ENCODE data around the gene ZBTB48. TPM values are rescaled to one million over a fixed set of nuclear protein-coding genes. Genes with fewer than 3 reads are reported as not detected.

The ZBTB48 gene
- total and polyA plus RNA-seq, 2 donors from 2014 or later = 27.1 to 45.5 TPM

DNA sequence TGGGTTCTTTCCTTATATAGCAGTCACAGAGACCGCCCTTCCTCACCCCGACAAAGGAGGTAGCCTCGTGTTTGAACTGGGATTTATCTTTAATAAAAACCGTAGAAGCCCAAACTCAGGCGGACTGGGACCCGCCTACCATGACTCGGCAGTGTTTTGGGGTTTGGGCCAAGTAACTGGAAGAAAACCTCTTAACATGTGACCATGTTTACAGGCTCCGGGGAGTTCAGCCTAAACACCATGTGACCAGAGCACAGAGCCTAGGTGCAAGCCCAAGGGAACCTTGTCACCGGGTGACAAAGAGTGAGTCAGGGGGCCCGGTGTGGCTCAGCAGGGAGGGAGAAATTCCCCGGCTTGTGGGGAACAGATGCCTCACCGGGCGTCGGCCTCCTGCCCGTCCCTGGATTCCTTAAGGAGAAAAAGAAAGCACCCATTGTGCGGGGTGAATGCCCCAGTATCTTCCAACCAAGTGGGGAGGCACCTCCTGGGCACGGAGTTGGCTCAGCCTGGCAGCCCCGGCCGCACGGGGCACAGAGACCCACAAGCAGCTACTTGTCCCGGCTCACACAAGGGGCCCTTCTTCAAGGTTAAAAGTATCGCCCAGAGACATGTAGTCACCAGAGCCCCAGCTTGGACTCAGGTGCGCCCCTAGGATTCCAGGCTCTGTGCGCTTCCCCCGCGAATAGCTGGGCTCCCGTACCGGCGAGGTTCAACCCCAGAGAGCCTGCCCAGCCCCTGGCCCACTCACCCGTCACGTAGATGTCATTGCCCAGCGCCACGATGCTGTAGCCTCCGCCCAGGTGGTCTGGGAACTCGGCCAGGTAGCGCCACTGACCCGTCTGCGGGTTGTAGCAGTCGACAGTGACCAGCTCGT lies 21.5 kb downstream of the ZBTB48 start:
- H3K4me1 ChIP-seq (ENCODE audit: control insufficient read depth in 2 of 3, insufficient read depth in 2 of 3, low read depth in 1 of 3, low read length in 3 of 3) = peaks cover 5 to 47% (median 31%) of the 10 kb centered on the region in 3 donors
- TF ChIP-seq, protein P1, sequence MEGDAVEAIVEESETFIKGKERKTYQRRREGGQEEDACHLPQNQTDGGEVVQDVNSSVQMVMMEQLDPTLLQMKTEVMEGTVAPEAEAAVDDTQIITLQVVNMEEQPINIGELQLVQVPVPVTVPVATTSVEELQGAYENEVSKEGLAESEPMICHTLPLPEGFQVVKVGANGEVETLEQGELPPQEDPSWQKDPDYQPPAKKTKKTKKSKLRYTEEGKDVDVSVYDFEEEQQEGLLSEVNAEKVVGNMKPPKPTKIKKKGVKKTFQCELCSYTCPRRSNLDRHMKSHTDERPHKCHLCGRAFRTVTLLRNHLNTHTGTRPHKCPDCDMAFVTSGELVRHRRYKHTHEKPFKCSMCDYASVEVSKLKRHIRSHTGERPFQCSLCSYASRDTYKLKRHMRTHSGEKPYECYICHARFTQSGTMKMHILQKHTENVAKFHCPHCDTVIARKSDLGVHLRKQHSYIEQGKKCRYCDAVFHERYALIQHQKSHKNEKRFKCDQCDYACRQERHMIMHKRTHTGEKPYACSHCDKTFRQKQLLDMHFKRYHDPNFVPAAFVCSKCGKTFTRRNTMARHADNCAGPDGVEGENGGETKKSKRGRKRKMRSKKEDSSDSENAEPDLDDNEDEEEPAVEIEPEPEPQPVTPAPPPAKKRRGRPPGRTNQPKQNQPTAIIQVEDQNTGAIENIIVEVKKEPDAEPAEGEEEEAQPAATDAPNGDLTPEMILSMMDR (IDR thresholded peaks at IDR 0.05; ENCODE audit: borderline replicate concordance, extremely low read depth, insufficient read depth) = no peak
- peak overlapping the region; percentile 24 to 95 (median 93) for H3K9ac ChIP-seq (ENCODE audit: low read length in 3 of 3)
- H3K27me3 ChIP-seq (ENCODE audit: control insufficient read depth, insufficient read depth, low read length) = no peaks in the 10 kb centered on the region
- DNase-seq (peak; percentile 48 to 93 (median 80)), FAIRE-seq (peak; percentile 64)
- H3K36me3 ChIP-seq (ENCODE audit: control insufficient read depth in 2 of 3, insufficient read depth in 3 of 3, low read length in 3 of 3) = peaks cover 0 to 22% (median 12%) of the 10 kb centered on the region in 3 donors
- intact Hi-C loops (cut with DNase I) = no loop called here
- no peaks in the 10 kb centered on the region for H3K9me3 ChIP-seq (ENCODE audit: control insufficient read depth in 2 of 3, insufficient read depth in 1 of 3, low read length in 3 of 3)
- H3K4me3 ChIP-seq (ENCODE audit: low read length in 3 of 3) = peak overlapping the region; percentile 60 to 99 (median 95)
- peak overlapping the region; percentile 98 to 99 for H3K27ac ChIP-seq (ENCODE audit: low read depth in 2 of 2, low read length in 2 of 2)

DNA sequence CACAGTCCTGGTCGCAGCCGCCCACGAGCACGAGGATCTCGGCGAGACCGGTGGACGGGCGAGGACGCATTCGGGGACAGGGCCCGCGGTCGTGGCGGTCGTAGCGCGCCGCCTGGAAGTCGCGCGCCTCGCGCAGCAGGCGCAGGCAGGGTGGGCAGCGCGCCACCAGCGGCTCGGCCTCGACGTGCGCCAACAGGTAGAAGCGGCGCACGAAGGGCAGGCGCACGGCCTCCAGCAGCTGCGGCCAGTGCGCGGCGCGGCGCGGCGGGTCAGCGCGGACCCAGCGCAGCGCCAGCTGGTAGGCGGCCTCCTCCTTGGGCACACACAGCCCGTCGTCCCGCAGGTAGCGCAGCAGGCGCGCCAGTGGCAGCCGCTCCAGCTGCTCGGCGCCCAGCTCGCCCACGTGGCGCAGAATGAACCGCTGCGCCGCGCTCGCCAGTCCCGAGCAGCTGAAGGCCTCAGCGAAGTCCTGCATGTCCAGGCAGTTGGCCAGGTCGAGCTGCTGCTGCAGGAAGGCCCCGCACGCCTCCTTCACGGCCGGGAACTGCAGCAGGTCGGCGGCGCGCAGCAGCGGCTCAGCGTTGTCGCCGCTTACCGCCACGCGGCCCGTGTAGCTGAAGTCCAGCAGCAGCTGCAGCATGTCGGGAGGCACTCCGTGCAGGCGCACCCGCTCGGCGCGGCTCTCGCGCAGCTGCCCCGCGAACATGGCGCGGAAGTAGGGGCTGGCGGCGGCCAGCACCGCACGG lies 22.3 kb downstream of the ZBTB48 start:
- Histone ChIP-seq H3K27me3 (ENCODE audit: control insufficient read depth, insufficient read depth, low read length) (no peaks in the 10 kb centered on the region), H3K4me1 (ENCODE audit: control insufficient read depth in 2 of 3, insufficient read depth in 2 of 3, low read depth in 1 of 3, low read length in 3 of 3) (peaks cover 5 to 39% (median 22%) of the 10 kb centered on the region in 3 donors), H3K9ac (ENCODE audit: low read length in 3 of 3) (peak overlapping the region; percentile 24 to 95 (median 93)), H3K36me3 (ENCODE audit: control insufficient read depth in 2 of 3, insufficient read depth in 3 of 3, low read length in 3 of 3) (peaks cover 0 to 14% (median 9%) of the 10 kb centered on the region in 3 donors), H3K27ac (ENCODE audit: low read depth in 2 of 2, low read length in 2 of 2) (peak overlapping the region; percentile 98 to 99), H3K4me3 (ENCODE audit: low read length in 3 of 3) (peak overlapping the region; percentile 60 to 99 (median 95)), H3K9me3 (ENCODE audit: control insufficient read depth in 2 of 3, insufficient read depth in 1 of 3, low read length in 3 of 3) (no peaks in the 10 kb centered on the region)
- peak; percentile 33 to 89 (median 60) for DNase-seq
- FAIRE-seq = no peak
- intact Hi-C loops (cut with DNase I) = no loop called here
- TF ChIP-seq, protein P1 (IDR thresholded peaks at IDR 0.05; ENCODE audit: borderline replicate concordance, extremely low read depth, insufficient read depth) = no peak

DNA sequence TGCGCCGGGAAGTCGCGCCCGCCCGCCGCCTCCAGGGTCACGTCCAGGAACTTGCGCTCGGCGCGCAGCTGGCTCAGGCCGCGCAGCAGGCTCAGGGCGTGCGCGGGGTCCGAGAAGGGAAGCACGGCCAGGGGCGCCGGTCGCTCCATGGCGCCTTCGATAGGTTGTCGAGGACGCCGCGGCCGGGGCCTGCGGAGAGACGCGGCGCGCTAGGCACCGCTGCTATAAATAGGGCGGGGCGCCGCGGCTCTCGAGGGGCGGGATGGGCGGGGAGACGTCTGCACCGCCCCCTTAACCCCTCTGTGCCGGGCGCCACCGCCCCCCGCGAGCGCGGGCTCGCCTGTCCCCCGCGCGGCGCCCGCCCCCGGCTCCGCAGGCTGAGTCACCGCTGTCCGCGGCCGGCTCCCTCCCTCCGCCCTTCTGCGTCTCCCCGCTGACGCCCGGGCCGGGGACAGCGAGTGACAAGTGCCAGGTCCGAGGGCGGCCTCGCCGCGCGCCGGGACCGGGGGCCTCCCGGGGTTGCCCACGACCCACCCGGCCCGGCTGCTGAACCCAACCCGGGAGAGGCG lies 23.0 kb downstream of the ZBTB48 start, which contains the start of gene KLHL21:
KLHL21 (minus strand) TSS at position 201 of the 569 bp plus-strand sequence; CDS start at position 149, 52 bp downstream.
- Histone ChIP-seq H3K9ac (ENCODE audit: low read length in 3 of 3) (peak within 1 kb of the TSS; percentile 24 to 95 (median 93)), H3K36me3 (ENCODE audit: control insufficient read depth in 2 of 3, insufficient read depth in 3 of 3, low read length in 3 of 3) (peaks cover 0 to 7% (median 3%) of the 10 kb centered on the region in 3 donors), H3K9me3 (ENCODE audit: control insufficient read depth in 2 of 3, insufficient read depth in 1 of 3, low read length in 3 of 3) (no peaks in the 10 kb centered on the region), H3K27ac (ENCODE audit: low read depth in 2 of 2, low read length in 2 of 2) (peak within 1 kb of the TSS; percentile 99), H3K4me3 (ENCODE audit: low read length in 3 of 3) (peak within 1 kb of the TSS; percentile 60 to 99 (median 95)), H3K4me1 (ENCODE audit: control insufficient read depth in 2 of 3, insufficient read depth in 2 of 3, low read depth in 1 of 3, low read length in 3 of 3) (peaks cover 5 to 32% (median 17%) of the 10 kb centered on the region in 3 donors), H3K27me3 (ENCODE audit: control insufficient read depth, insufficient read depth, low read length) (no peaks in the 10 kb centered on the region)
- FAIRE-seq = no peak
- peak; percentile 85 to 98 (median 91) for DNase-seq
- TF ChIP-seq, protein P1 (IDR thresholded peaks at IDR 0.05; ENCODE audit: borderline replicate concordance, extremely low read depth, insufficient read depth) = no peak
- intact Hi-C loops (cut with DNase I) = no loop called here

Measured in kidney (tissue), 14 donors.